ENCODE results near the gene RAB41. TPM values are rescaled to one million over a fixed set of nuclear protein-coding genes. Genes with fewer than 3 reads are reported as not detected.
"Not testable (repeated sequence)": the region's sequence is repeated elsewhere in the genome, so short reads cannot be mapped to it uniquely, and the experiment has no call there.

Gene RAB41
- total RNA-seq, result not detected
- long read RNA-seq, result 0 reads

GRCh38 chrX:70281951-70282350 is at the start of gene RAB41:
Gene RAB41 (plus strand): TSS chrX:70282172. CDS start chrX:70282218, 46 bp downstream.
- intact Hi-C loops (cut with DNase I), result no loop called here

GRCh38 chrX:70234355-70234754 is 47.6 kb upstream of the RAB41 start, which contains the start of gene AWAT1:
Gene AWAT1 (plus strand): TSS chrX:70234655. CDS start chrX:70234696, 41 bp downstream.
- intact Hi-C loops (cut with DNase I), result no loop called here
- DNase-seq (ENCODE audit: low spot score), result no peak

More at GRCh38 chrX:70281951-70282350, at the start of gene RAB41:
- no peak for DNase-seq (ENCODE audit: low spot score)

- no peak for DNase-seq (ENCODE audit: low spot score)
- intact Hi-C loops (cut with DNase I), result no loop called here
Observed at GRCh38 chrX:70240751-70241150, 41.2 kb upstream of the RAB41 start.

- no peak for DNase-seq (ENCODE audit: low spot score)
- intact Hi-C loops (cut with DNase I), result no loop called here
Observed at GRCh38 chrX:70241501-70241900, 40.5 kb upstream of the RAB41 start.

GRCh38 chrX:70243601-70244000 is 38.4 kb upstream of the RAB41 start:
- DNase-seq (ENCODE audit: low spot score); intact Hi-C loops (cut with DNase I): not testable (repeated sequence)

GRCh38 chrX:70244881-70245280 is 37.1 kb upstream of the RAB41 start:
- intact Hi-C loops (cut with DNase I), result no loop called here
- no peak for DNase-seq (ENCODE audit: low spot score)

- intact Hi-C loops (cut with DNase I), result no loop called here
- DNase-seq (ENCODE audit: low spot score), result no peak
Observed at GRCh38 chrX:70247252-70247651, 34.7 kb upstream of the RAB41 start.

GRCh38 chrX:70252491-70252890 is 29.5 kb upstream of the RAB41 start:
- intact Hi-C loops (cut with DNase I), result no loop called here

GRCh38 chrX:70253377-70254062 is 28.5 kb upstream of the RAB41 start:
- intact Hi-C loops (cut with DNase I), result no loop called here

More at GRCh38 chrX:70252491-70252890, 29.5 kb upstream of the RAB41 start:
- no peak for DNase-seq (ENCODE audit: low spot score)

GRCh38 chrX:70254063-70254400 is 27.9 kb upstream of the RAB41 start:
- DNase-seq (ENCODE audit: low spot score), result no peak
- intact Hi-C loops (cut with DNase I), result no loop called here

More at GRCh38 chrX:70253377-70254062, 28.5 kb upstream of the RAB41 start:
- no peak for DNase-seq (ENCODE audit: low spot score)

GRCh38 chrX:70254909-70255308 is 27.1 kb upstream of the RAB41 start:
- DNase-seq (ENCODE audit: low spot score), result no peak
- intact Hi-C loops (cut with DNase I), result no loop called here

GRCh38 chrX:70255452-70255851 is 26.5 kb upstream of the RAB41 start:
- DNase-seq (ENCODE audit: low spot score), result no peak
- intact Hi-C loops (cut with DNase I), result no loop called here

GRCh38 chrX:70257423-70258288 is 24.3 kb upstream of the RAB41 start:
- intact Hi-C loops (cut with DNase I), result no loop called here
- no peak for DNase-seq (ENCODE audit: low spot score)

- intact Hi-C loops (cut with DNase I), result loop anchor here (2.0 kb wide), 1 partner anchor 61 kb away; no protein-coding TSS in a partner anchor
- DNase-seq (ENCODE audit: low spot score), result no peak
Observed at GRCh38 chrX:70260104-70260503, 21.9 kb upstream of the RAB41 start, which contains the start of gene P2RY4. Gene P2RY4 (minus strand): TSS chrX:70260204. CDS start chrX:70259624, 580 bp downstream.

- intact Hi-C loops (cut with DNase I), result no loop called here
- DNase-seq (ENCODE audit: low spot score), result no peak
Observed at GRCh38 chrX:70262952-70263567, 18.9 kb upstream of the RAB41 start.

- DNase-seq (ENCODE audit: low spot score), result no peak
- intact Hi-C loops (cut with DNase I), result no loop called here
Observed at GRCh38 chrX:70264784-70265183, 17.2 kb upstream of the RAB41 start.

- intact Hi-C loops (cut with DNase I), result no loop called here
- DNase-seq (ENCODE audit: low spot score), result no peak
Observed at GRCh38 chrX:70268034-70268433, 13.9 kb upstream of the RAB41 start, which contains the start of gene ARR3. Gene ARR3 (plus strand): TSS chrX:70268334. CDS start chrX:70269386, 1,052 bp downstream.

- intact Hi-C loops (cut with DNase I); DNase-seq (ENCODE audit: low spot score): not testable (repeated sequence)
Observed at GRCh38 chrX:70274029-70274428, 7.9 kb upstream of the RAB41 start.

GRCh38 chrX:70279081-70279480 is 2.9 kb upstream of the RAB41 start:
- no peak for DNase-seq (ENCODE audit: low spot score)
- intact Hi-C loops (cut with DNase I), result no loop called here

- intact Hi-C loops (cut with DNase I), result no loop called here
- no peak for DNase-seq (ENCODE audit: low spot score)
Observed at GRCh38 chrX:70280573-70280972, 1.4 kb upstream of the RAB41 start.
